Colonic mucosa (tissue), 4 donors: ENCODE measurements around the gene CDC42BPG. TPM values are rescaled to one million over a fixed set of nuclear protein-coding genes. Genes with fewer than 3 reads are reported as not detected.

Experiments
- DNase-seq: peaks from one replicate; pipeline ENCODE4 v3.0.0-alpha.2; 2020
- H3K27ac ChIP-seq: fragments of 200-600 bp; one replicate; pipeline ENCODE4 v1.8.0; 2021
- H3K27me3 ChIP-seq: fragments of 200-600 bp; one replicate; pipeline ENCODE4 v1.8.0; 2021
- H3K36me3 ChIP-seq: fragments of 200-600 bp; one replicate; pipeline ENCODE4 v1.8.0; 2021
- H3K4me1 ChIP-seq: fragments of 200-600 bp; one replicate; pipeline ENCODE4 v1.8.0; 2021; ENCODE audit warnings: mild to moderate bottlenecking
- H3K4me3 ChIP-seq: fragments of 200-600 bp; one replicate; pipeline ENCODE4 v1.8.0; 2021
- H3K9ac ChIP-seq, 2 donors: one replicate each; pipeline ENCODE4 v1.7.0; 2013; ENCODE audit warnings: control low read depth in 2 of 2, low read depth in 2 of 2, low read length in 2 of 2
- H3K9me3 ChIP-seq: fragments of 200-600 bp; one replicate; pipeline ENCODE4 v1.8.0; 2021
- CTCF ChIP-seq: fragments of 200-600 bp; IDR thresholded peaks from one replicate; pipeline ENCODE4 v1.8.0; 2022; ENCODE audit warnings: antibody characterized with exemption, mild to moderate bottlenecking
- intact Hi-C: fragments of 100-400 bp; cut with DNase I; formaldehyde crosslinking; loops from one replicate; pipeline ENCODE4 v1.14.1; 2022
- total RNA-seq, 2 donors: library from RNA; stranded (reverse); fragmentation: NEBNext Ultra II Directional in 1 of 2; extraction: Animal tissue kit (Norgen Biotek cat#: 25700) in 1 of 2; gene quantifications; one replicate each; pipeline ENCODE4 v1.2.1, GENCODE V29; 2021
- donor health status: healthy.
- donor health status: DM: no; HTN: no; CAD: no.
- donor health status: DM: no; HTN: no; CAD: no.

Gene CDC42BPG
- total RNA-seq, 2 donors from 2014 or later: 29.3 to 41.6 TPM

GRCh38 chr11:64787526-64788320 lies 56.7 kb downstream of the CDC42BPG start:
- no peak overlapping the region for H3K27ac ChIP-seq
- intact Hi-C loops: loop anchor here (5.0 kb wide), 2 partner anchors 55 to 105 kb away; partner anchors contain the start of gene CDC42BPG
- TF ChIP-seq CTCF: peak; percentile 53

GRCh38 chr11:64786308-64786707 lies 58.1 kb downstream of the CDC42BPG start:
- H3K27me3 ChIP-seq: no peaks in the 10 kb centered on the region
- H3K4me1 ChIP-seq: no peaks in the 10 kb centered on the region
- intact Hi-C loops: loop anchor here (5.0 kb wide), 2 partner anchors 56 to 106 kb away; partner anchors contain the start of gene CDC42BPG
- no peak overlapping the region for H3K4me3 ChIP-seq
- no peak for TF ChIP-seq CTCF
- no peaks in the 10 kb centered on the region for H3K36me3 ChIP-seq
- no peak overlapping the region for H3K27ac ChIP-seq
- DNase-seq: no peak
- H3K9me3 ChIP-seq: no peaks in the 10 kb centered on the region
- H3K9ac ChIP-seq: no peak overlapping the region

More at GRCh38 chr11:64787526-64788320, 56.7 kb downstream of the CDC42BPG start:
- H3K36me3 ChIP-seq: no peaks in the 10 kb centered on the region
- no peaks in the 10 kb centered on the region for H3K27me3 ChIP-seq
- H3K9ac ChIP-seq: no peak overlapping the region
- H3K4me3 ChIP-seq: no peak overlapping the region
- peak; percentile 80 for DNase-seq
- H3K9me3 ChIP-seq: no peaks in the 10 kb centered on the region
- H3K4me1 ChIP-seq: no peaks in the 10 kb centered on the region

- no peaks in the 10 kb centered on the region for H3K4me1 ChIP-seq
- H3K36me3 ChIP-seq: no peaks in the 10 kb centered on the region
- no peaks in the 10 kb centered on the region for H3K9me3 ChIP-seq
- H3K27me3 ChIP-seq: no peaks in the 10 kb centered on the region
- no peak for TF ChIP-seq CTCF
- no peak for DNase-seq
- intact Hi-C loops: loop anchor here (5.0 kb wide), 2 partner anchors 57 to 107 kb away; partner anchors contain the start of gene CDC42BPG
- H3K4me3 ChIP-seq: no peak overlapping the region
- H3K27ac ChIP-seq: peak overlapping the region; percentile 17
- H3K9ac ChIP-seq: no peak overlapping the region
These were observed 59.5 kb downstream of the CDC42BPG start for GRCh38 chr11:64784813-64785581.

- Histone ChIP-seq H3K27me3 (no peaks in the 10 kb centered on the region), H3K27ac (peak within 1 kb of the TSS; percentile 96), H3K9ac (peak within 1 kb of the TSS; percentile 78 to 97), H3K4me1 (peaks cover 9% of the 10 kb centered on the region), H3K9me3 (no peaks in the 10 kb centered on the region), H3K4me3 (peak within 1 kb of the TSS; percentile 72), H3K36me3 (peaks cover 14% of the 10 kb centered on the region)
- intact Hi-C loops: no loop called here
- DNase-seq: peak; percentile 99
- TF ChIP-seq CTCF: no peak
These were observed 65.8 kb downstream of the CDC42BPG start, which contains the start of gene SF1 for GRCh38 chr11:64778473-64779298. Gene SF1 (minus strand): TSS chr11:64778542. CDS start chr11:64778392, 150 bp downstream.

GRCh38 chr11:64778223-64778472 lies 66.3 kb downstream of the CDC42BPG start:
- H3K4me1 ChIP-seq: peaks cover 9% of the 10 kb centered on the region
- peak overlapping the region; percentile 78 to 97 for H3K9ac ChIP-seq
- peak overlapping the region; percentile 67 for H3K4me3 ChIP-seq
- DNase-seq: no peak
- peaks cover 19% of the 10 kb centered on the region for H3K36me3 ChIP-seq
- TF ChIP-seq CTCF: no peak
- intact Hi-C loops: no loop called here
- H3K27me3 ChIP-seq: no peaks in the 10 kb centered on the region
- no peaks in the 10 kb centered on the region for H3K9me3 ChIP-seq
- peak overlapping the region; percentile 96 for H3K27ac ChIP-seq
